Kidney tubule cell (primary cell): ENCODE measurements around the gene CDKN2B.
A peak's percentile ranks its signal among the peaks of the same experiment; 100 is the strongest.
"Not testable (repeated sequence)": the region's sequence is repeated elsewhere in the genome, so short reads cannot be mapped to it uniquely, and the experiment has no call there.

Source experiments
- DNase-seq: peaks from one replicate; pipeline ENCODE4 v3.0.0-alpha.2; 2018; ENCODE audit warnings: low spot score

CDKN2B gene

GRCh38 chr9:21969011-21969940 lies 39.8 kb downstream of the CDKN2B start:
- no peak for DNase-seq

- no peak for DNase-seq
Observed at GRCh38 chr9:21968331-21969010, 40.6 kb downstream of the CDKN2B start.

- no peak for DNase-seq
Observed at GRCh38 chr9:21967702-21968101, 41.4 kb downstream of the CDKN2B start.

- no peak for DNase-seq
Observed at GRCh38 chr9:21967169-21967568, 41.9 kb downstream of the CDKN2B start.

- no peak for DNase-seq
Observed at GRCh38 chr9:21966140-21966851, 42.8 kb downstream of the CDKN2B start.

- DNase-seq: peak; percentile 77
Observed at GRCh38 chr9:21965401-21965951, 43.6 kb downstream of the CDKN2B start.

GRCh38 chr9:21964925-21965385 lies 44.1 kb downstream of the CDKN2B start:
- peak; percentile 57 for DNase-seq

- DNase-seq: no peak
Observed at GRCh38 chr9:21961569-21961968, 47.5 kb downstream of the CDKN2B start.

- not testable (repeated sequence) for DNase-seq
Observed at GRCh38 chr9:21959268-21959667, 49.8 kb downstream of the CDKN2B start.

- no peak for DNase-seq
Observed at GRCh38 chr9:21958833-21959232, 50.3 kb downstream of the CDKN2B start.
